GM23338 (cell line): ENCODE results near the gene CYTL1. TPM values are rescaled to one million over a fixed set of nuclear protein-coding genes. Genes with fewer than 3 reads are reported as not detected.

Experiments used
- ATAC-seq: fragments of 200-7000 bp; cut with Tn5 transposase; 3 replicates; pipeline ENCODE4 v1.9.1; 2020
- DNase-seq: peaks from one replicate; pipeline ENCODE4 v3.0.0-alpha.2; 2015; ENCODE audit warnings: low spot score
- H2AFZ ChIP-seq: fragments of 200-600 bp; sonication (generic); 2 replicates; pipeline ENCODE4 v1.8.0; 2016; ENCODE audit warnings: antibody characterized with exemption, mild to moderate bottlenecking, moderate library complexity
- H3F3A ChIP-seq: fragments of 200-600 bp; sonication (generic); replicated peaks from 2 replicates; pipeline ENCODE4 v1.8.0; 2017; ENCODE audit warnings: antibody characterized with exemption, mixed run types, low read depth
- H3K27ac ChIP-seq: fragments of 200-600 bp; sonication (generic); 2 replicates; pipeline ENCODE4 v1.6.1; 2016; ENCODE audit warnings: low read depth
- H3K27me3 ChIP-seq: fragments of 200-600 bp; sonication (generic); 2 replicates; pipeline ENCODE4 v1.8.0; 2016; ENCODE audit warnings: mild to moderate bottlenecking, mixed run types, moderate library complexity; ENCODE audit not compliant: insufficient read depth
- H3K36me3 ChIP-seq: fragments of 200-600 bp; sonication (generic); 2 replicates; pipeline ENCODE4 v1.8.0; 2016; ENCODE audit warnings: mild to moderate bottlenecking; ENCODE audit not compliant: insufficient read depth
- H3K4me1 ChIP-seq: fragments of 200-600 bp; sonication (generic); 2 replicates; pipeline ENCODE4 v1.8.0; 2016; ENCODE audit warnings: mild to moderate bottlenecking, moderate library complexity; ENCODE audit not compliant: insufficient read depth
- H3K4me2 ChIP-seq: fragments of 200-600 bp; sonication (generic); 2 replicates; pipeline ENCODE4 v1.7.1; 2017; ENCODE audit warnings: mixed run types
- H3K4me3 ChIP-seq: fragments of 200-600 bp; sonication (generic); 2 replicates; pipeline ENCODE4 v1.6.1; 2016; ENCODE audit warnings: mixed run types
- H3K79me2 ChIP-seq: fragments of 200-600 bp; sonication (generic); replicated peaks from 2 replicates; pipeline ENCODE4 v1.8.0; 2017; ENCODE audit warnings: mild to moderate bottlenecking; ENCODE audit not compliant: insufficient read depth
- H3K9me2 ChIP-seq: fragments of 200-600 bp; sonication (generic); 2 replicates; pipeline ENCODE4 v1.8.0; 2017; ENCODE audit not compliant: insufficient read depth
- H4K20me1 ChIP-seq: fragments of 200-600 bp; sonication (generic); replicated peaks from 2 replicates; pipeline ENCODE4 v1.8.0; 2017; ENCODE audit warnings: mild to moderate bottlenecking; ENCODE audit not compliant: insufficient read depth
- H3K27ac Mint-ChIP-seq: 2 replicates; pipeline ENCODE4 v1.8.0; 2020; ENCODE audit warnings: inconsistent platforms, mild to moderate bottlenecking, moderate library complexity, mixed read lengths
- H3K27me3 Mint-ChIP-seq: 3 replicates; pipeline ENCODE4 v1.8.0; 2022; ENCODE audit warnings: low read depth, mild to moderate bottlenecking, moderate library complexity, mixed read lengths, inconsistent platforms; ENCODE audit not compliant: insufficient read depth, poor library complexity
- H3K36me3 Mint-ChIP-seq: 3 replicates; pipeline ENCODE4 v1.8.0; 2021; ENCODE audit warnings: low read depth, mild to moderate bottlenecking, inconsistent platforms, moderate library complexity, mixed read lengths
- H3K4me1 Mint-ChIP-seq: 3 replicates; pipeline ENCODE4 v1.8.0; 2020; ENCODE audit warnings: mild to moderate bottlenecking, inconsistent platforms, mixed read lengths
- H3K4me3 Mint-ChIP-seq: 3 replicates; pipeline ENCODE4 v1.8.0; 2021; ENCODE audit warnings: moderate library complexity, mild to moderate bottlenecking, inconsistent platforms, mixed read lengths
- H3K9me3 Mint-ChIP-seq: 3 replicates; pipeline ENCODE4 v1.8.0; 2020; ENCODE audit warnings: moderate library complexity, mild to moderate bottlenecking, inconsistent platforms, mixed read lengths
- CREB1 ChIP-seq: fragments of 250-450 bp; sonication (Bioruptor Pico); IDR thresholded peaks from 2 replicates; pipeline ENCODE4 v1.5.0; 2020; ENCODE audit warnings: low read depth, mild to moderate bottlenecking, moderate library complexity
- EZH2 ChIP-seq: fragments of 200-600 bp; sonication (generic); IDR thresholded peaks from one replicate; pipeline ENCODE4 v1.8.0; 2017; ENCODE audit warnings: antibody characterized with exemption, mild to moderate bottlenecking, low read depth; ENCODE audit not compliant: unreplicated experiment
- EZH2phosphoT487 ChIP-seq: fragments of 200-600 bp; sonication (generic); IDR thresholded peaks from one replicate; pipeline ENCODE4 v1.8.1; 2018; ENCODE audit warnings: antibody characterized with exemption; ENCODE audit not compliant: unreplicated experiment
- JUNB ChIP-seq: IDR thresholded peaks from one replicate; pipeline ENCODE4 v1.6.1; 2016; ENCODE audit warnings: antibody characterized with exemption; ENCODE audit not compliant: unreplicated experiment
- NANOG ChIP-seq: IDR thresholded peaks from 2 replicates; pipeline ENCODE4 v1.6.1; 2016; ENCODE audit warnings: antibody characterized with exemption, borderline replicate concordance
- POLR2AphosphoS5 ChIP-seq: IDR thresholded peaks from 2 replicates; pipeline ENCODE4 v1.6.1; 2016; ENCODE audit warnings: antibody characterized with exemption, low read depth
- STAT1 ChIP-seq: IDR thresholded peaks from one replicate; pipeline ENCODE4 v1.6.1; 2016; ENCODE audit warnings: antibody characterized with exemption; ENCODE audit not compliant: unreplicated experiment
- ZNF114 ChIP-seq: fragments of 250-450 bp; sonication (Bioruptor Pico); IDR thresholded peaks from 2 replicates; pipeline ENCODE4 v1.5.0; 2020; ENCODE audit warnings: mild to moderate bottlenecking, moderate library complexity
- ZNF331 ChIP-seq: fragments of 250-450 bp; sonication (Bioruptor Pico); IDR thresholded peaks from 2 replicates; pipeline ENCODE4 v1.5.0; 2020; ENCODE audit warnings: low read depth, mild to moderate bottlenecking, moderate library complexity
- polyA plus RNA-seq: library from polyadenylated mRNA; unstranded; fragments of >200 nt; fragmentation: Nextera tagmentation; extraction: Ambion mirVana; gene quantifications from 2 replicates; pipeline ENCODE4 v1.2.1, GENCODE V29; 2016
- total RNA-seq: library from RNA; depleted of rRNA; stranded (reverse); fragments of >200 nt; shearing (Covaris generic); gene quantifications from 2 replicates; pipeline ENCODE4 v1.2.3, GENCODE V29; 2014
- TF ChIP-seq, protein P1 (sequence below): fragments of 250-450 bp; sonication (Bioruptor Pico); IDR thresholded peaks from 2 replicates; pipeline ENCODE4 v1.5.0; 2020; ENCODE audit warnings: mild to moderate bottlenecking, moderate library complexity
- TF ChIP-seq, protein P2 (sequence below): IDR thresholded peaks from 2 replicates; pipeline ENCODE4 v1.6.1; 2016; ENCODE audit warnings: antibody characterized with exemption
- TF ChIP-seq, protein P3 (sequence below), 2 experiments: fragments of 200-600 bp in 1 of 2; sonication (generic) in 1 of 2; conservative IDR thresholded peaks; 2 replicates each; pipeline versions ENCODE4 v1.5.1 to v1.6.1; 2016 to 2017; ENCODE audit warnings: antibody characterized with exemption in 2 of 2, low read depth in 2 of 2, mild to moderate bottlenecking in 2 of 2, moderate library complexity in 1 of 2
- TF ChIP-seq, protein P4 (sequence below): IDR thresholded peaks from one replicate; pipeline ENCODE4 v1.6.1; 2018; ENCODE audit warnings: antibody characterized with exemption; ENCODE audit not compliant: unreplicated experiment

Gene CYTL1
- total and polyA plus RNA-seq, 2 experiments from 2014 or later = 12.6 to 17.6 TPM

DNA sequence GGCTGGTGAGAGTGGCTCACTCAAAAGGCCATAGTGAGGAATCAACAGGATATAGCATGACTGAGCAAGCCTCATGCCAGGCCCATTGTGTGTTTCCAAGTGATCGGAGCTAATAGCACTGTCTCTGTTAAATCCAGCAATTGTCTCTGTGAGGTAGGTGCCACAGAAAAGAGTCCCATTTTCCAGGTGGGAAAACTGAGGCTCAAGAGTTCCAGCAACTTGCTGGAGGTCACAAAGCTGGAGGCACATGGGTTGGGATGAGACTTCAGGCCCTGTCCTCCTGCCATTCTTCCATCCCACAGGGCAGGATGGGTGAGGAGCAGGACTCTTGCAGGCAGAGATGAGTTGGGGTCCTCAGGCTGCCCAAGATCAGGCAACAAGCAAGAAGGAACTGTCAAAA, 1.1 kb upstream of the CYTL1 start:
- Mint-ChIP-seq H3K9me3 (no peaks in the 10 kb centered on the region; the same call in 2 of the 3 replicates), H3K27ac (no peak overlapping the region), H3K27me3 (peaks cover 8% of the 10 kb centered on the region), H3K4me3 (no peak overlapping the region), H3K4me1 (peaks cover 9% of the 10 kb centered on the region), H3K36me3 (no peaks in the 10 kb centered on the region; the same call in 2 of the 3 replicates)
- Histone ChIP-seq H3K9me2 (no peaks in the 10 kb centered on the region), H2AFZ (no peak overlapping the region), H3K36me3 (no peaks in the 10 kb centered on the region), H3K4me2 (no peak overlapping the region), H3K4me1 (peaks cover 11% of the 10 kb centered on the region; the same call in 1 of the 2 replicates), H3K27me3 (no peaks in the 10 kb centered on the region), H3K79me2 (no peaks in the 10 kb centered on the region), H4K20me1 (no peaks in the 10 kb centered on the region), H3F3A (no peaks in the 10 kb centered on the region), H3K4me3 (no peak overlapping the region), H3K27ac (no peak overlapping the region)
- ATAC-seq (no peak), DNase-seq (no peak)
- TF ChIP-seq, protein P1, sequence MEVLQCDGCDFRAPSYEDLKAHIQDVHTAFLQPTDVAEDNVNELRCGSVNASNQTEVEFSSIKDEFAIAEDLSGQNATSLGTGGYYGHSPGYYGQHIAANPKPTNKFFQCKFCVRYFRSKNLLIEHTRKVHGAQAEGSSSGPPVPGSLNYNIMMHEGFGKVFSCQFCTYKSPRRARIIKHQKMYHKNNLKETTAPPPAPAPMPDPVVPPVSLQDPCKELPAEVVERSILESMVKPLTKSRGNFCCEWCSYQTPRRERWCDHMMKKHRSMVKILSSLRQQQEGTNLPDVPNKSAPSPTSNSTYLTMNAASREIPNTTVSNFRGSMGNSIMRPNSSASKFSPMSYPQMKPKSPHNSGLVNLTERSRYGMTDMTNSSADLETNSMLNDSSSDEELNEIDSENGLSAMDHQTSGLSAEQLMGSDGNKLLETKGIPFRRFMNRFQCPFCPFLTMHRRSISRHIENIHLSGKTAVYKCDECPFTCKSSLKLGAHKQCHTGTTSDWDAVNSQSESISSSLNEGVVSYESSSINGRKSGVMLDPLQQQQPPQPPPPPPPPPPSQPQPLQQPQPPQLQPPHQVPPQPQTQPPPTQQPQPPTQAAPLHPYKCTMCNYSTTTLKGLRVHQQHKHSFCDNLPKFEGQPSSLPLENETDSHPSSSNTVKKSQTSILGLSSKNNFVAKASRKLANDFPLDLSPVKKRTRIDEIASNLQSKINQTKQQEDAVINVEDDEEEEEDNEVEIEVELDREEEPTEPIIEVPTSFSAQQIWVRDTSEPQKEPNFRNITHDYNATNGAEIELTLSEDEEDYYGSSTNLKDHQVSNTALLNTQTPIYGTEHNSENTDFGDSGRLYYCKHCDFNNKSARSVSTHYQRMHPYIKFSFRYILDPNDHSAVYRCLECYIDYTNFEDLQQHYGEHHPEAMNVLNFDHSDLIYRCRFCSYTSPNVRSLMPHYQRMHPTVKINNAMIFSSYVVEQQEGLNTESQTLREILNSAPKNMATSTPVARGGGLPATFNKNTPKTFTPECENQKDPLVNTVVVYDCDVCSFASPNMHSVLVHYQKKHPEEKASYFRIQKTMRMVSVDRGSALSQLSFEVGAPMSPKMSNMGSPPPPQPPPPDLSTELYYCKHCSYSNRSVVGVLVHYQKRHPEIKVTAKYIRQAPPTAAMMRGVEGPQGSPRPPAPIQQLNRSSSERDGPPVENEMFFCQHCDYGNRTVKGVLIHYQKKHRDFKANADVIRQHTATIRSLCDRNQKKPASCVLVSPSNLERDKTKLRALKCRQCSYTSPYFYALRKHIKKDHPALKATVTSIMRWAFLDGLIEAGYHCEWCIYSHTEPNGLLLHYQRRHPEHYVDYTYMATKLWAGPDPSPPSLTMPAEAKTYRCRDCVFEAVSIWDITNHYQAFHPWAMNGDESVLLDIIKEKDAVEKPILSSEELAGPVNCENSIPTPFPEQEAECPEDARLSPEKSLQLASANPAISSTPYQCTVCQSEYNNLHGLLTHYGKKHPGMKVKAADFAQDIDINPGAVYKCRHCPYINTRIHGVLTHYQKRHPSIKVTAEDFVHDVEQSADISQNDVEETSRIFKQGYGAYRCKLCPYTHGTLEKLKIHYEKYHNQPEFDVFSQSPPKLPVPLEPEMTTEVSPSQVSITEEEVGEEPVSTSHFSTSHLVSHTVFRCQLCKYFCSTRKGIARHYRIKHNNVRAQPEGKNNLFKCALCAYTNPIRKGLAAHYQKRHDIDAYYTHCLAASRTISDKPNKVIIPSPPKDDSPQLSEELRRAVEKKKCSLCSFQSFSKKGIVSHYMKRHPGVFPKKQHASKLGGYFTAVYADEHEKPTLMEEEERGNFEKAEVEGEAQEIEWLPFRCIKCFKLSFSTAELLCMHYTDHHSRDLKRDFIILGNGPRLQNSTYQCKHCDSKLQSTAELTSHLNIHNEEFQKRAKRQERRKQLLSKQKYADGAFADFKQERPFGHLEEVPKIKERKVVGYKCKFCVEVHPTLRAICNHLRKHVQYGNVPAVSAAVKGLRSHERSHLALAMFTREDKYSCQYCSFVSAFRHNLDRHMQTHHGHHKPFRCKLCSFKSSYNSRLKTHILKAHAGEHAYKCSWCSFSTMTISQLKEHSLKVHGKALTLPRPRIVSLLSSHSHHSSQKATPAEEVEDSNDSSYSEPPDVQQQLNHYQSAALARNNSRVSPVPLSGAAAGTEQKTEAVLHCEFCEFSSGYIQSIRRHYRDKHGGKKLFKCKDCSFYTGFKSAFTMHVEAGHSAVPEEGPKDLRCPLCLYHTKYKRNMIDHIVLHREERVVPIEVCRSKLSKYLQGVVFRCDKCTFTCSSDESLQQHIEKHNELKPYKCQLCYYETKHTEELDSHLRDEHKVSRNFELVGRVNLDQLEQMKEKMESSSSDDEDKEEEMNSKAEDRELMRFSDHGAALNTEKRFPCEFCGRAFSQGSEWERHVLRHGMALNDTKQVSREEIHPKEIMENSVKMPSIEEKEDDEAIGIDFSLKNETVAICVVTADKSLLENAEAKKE = no peak
- TF ChIP-seq CREB1 (CRISPR knock-in tag) (no peak), STAT1 (no peak), ZNF114 (CRISPR knock-in tag) (no peak), JUNB (no peak), POLR2AphosphoS5 (no peak), ZNF331 (CRISPR knock-in tag) (no peak), EZH2phosphoT487 (no peak), NANOG (no peak), EZH2 (no peak)
- TF ChIP-seq, protein P2, sequence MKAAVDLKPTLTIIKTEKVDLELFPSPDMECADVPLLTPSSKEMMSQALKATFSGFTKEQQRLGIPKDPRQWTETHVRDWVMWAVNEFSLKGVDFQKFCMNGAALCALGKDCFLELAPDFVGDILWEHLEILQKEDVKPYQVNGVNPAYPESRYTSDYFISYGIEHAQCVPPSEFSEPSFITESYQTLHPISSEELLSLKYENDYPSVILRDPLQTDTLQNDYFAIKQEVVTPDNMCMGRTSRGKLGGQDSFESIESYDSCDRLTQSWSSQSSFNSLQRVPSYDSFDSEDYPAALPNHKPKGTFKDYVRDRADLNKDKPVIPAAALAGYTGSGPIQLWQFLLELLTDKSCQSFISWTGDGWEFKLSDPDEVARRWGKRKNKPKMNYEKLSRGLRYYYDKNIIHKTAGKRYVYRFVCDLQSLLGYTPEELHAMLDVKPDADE = no peak
- TF ChIP-seq, protein P3, sequence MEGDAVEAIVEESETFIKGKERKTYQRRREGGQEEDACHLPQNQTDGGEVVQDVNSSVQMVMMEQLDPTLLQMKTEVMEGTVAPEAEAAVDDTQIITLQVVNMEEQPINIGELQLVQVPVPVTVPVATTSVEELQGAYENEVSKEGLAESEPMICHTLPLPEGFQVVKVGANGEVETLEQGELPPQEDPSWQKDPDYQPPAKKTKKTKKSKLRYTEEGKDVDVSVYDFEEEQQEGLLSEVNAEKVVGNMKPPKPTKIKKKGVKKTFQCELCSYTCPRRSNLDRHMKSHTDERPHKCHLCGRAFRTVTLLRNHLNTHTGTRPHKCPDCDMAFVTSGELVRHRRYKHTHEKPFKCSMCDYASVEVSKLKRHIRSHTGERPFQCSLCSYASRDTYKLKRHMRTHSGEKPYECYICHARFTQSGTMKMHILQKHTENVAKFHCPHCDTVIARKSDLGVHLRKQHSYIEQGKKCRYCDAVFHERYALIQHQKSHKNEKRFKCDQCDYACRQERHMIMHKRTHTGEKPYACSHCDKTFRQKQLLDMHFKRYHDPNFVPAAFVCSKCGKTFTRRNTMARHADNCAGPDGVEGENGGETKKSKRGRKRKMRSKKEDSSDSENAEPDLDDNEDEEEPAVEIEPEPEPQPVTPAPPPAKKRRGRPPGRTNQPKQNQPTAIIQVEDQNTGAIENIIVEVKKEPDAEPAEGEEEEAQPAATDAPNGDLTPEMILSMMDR (conservative IDR thresholded peaks at IDR 0.05; ENCODE audit: low read depth in 2 of 2) = no peak
- TF ChIP-seq, protein P4, sequence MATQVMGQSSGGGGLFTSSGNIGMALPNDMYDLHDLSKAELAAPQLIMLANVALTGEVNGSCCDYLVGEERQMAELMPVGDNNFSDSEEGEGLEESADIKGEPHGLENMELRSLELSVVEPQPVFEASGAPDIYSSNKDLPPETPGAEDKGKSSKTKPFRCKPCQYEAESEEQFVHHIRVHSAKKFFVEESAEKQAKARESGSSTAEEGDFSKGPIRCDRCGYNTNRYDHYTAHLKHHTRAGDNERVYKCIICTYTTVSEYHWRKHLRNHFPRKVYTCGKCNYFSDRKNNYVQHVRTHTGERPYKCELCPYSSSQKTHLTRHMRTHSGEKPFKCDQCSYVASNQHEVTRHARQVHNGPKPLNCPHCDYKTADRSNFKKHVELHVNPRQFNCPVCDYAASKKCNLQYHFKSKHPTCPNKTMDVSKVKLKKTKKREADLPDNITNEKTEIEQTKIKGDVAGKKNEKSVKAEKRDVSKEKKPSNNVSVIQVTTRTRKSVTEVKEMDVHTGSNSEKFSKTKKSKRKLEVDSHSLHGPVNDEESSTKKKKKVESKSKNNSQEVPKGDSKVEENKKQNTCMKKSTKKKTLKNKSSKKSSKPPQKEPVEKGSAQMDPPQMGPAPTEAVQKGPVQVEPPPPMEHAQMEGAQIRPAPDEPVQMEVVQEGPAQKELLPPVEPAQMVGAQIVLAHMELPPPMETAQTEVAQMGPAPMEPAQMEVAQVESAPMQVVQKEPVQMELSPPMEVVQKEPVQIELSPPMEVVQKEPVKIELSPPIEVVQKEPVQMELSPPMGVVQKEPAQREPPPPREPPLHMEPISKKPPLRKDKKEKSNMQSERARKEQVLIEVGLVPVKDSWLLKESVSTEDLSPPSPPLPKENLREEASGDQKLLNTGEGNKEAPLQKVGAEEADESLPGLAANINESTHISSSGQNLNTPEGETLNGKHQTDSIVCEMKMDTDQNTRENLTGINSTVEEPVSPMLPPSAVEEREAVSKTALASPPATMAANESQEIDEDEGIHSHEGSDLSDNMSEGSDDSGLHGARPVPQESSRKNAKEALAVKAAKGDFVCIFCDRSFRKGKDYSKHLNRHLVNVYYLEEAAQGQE = no peak
